GM10847 (cell line): ENCODE data around the gene MAP1B.

Experiments used
- POLR2A ChIP-seq: IDR thresholded peaks from 2 replicates; pipeline ENCODE4 v1.6.1; 2011; ENCODE audit not compliant: insufficient read length; ENCODE audit errors: extremely low read depth

Gene MAP1B

DNA sequence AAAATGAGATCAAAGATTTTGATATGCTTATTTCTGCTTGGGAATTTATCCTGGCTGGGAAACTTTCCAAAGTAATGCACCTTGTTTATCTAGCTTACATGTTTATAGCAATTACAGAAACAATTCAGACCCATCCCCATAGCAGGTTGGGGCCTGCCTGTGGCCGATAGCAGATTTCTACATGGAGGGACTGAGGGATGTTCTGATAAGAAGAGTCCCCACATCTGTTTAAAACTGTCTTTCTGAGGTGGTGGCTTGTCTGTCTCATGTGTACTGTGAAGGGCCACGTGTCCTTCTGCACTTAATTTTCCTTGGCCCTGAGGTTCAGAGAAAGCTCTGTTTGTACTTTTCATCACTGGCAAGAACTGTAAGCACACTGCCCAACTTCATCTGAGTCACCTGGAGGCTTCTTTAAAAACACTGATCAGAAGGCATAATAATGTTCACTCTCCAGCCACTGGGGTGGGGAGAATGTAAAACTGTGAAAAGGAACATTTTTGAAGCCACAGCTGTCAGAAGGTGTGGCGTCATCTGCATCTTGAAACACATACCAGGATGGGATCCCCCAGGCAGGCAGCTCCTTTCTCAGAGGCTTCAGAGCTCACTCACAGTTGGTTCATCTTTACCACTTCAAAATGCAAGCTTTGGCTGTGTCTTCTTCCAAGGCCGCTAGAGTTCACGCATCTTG, 80.3 kb downstream of the MAP1B start:
- TF ChIP-seq POLR2A = no peak

DNA sequence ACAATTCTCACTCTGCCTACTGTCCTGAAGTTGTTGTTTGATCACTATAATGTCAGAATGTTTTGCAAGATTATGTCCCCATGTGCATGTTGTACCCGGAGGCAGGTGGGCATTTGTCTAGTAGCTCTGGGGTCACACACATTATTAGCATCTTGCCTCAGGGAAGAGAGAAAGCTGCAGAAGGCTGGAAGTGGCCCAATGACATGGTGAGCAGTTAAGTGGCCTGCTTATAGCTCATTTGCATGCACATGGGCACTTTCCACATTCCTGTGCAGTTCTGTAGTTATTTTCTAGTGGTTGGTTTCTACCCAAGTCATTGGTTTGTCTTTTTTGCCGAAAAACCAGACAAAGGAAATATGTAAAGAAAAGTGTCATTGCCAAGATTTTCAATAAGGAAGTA, 80.9 kb downstream of the MAP1B start:
- TF ChIP-seq POLR2A = no peak

GRCh38 chr5:72189146-72189545, 81.9 kb downstream of the MAP1B start:
- TF ChIP-seq POLR2A = no peak

DNA sequence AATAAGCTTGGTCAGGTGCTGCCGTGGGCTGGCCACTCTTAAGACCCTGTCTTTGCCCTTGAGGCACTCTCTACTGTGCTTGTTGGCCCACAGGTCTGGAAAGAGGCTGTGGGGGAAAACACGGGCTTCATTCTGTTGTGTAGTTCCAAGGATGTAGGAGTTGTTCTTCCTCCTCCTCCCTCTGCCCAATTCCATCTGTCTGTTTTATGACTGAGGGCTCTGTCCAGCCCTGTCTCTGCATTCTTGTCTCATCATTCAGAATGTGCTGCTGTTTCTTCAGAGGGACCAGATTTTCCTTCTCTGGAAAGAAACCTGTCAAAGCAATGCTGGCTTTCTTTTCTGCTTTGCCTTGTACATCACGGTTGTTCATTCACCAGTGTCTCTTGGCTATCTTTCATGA, 84.1 kb downstream of the MAP1B start:
- TF ChIP-seq POLR2A = no peak

DNA sequence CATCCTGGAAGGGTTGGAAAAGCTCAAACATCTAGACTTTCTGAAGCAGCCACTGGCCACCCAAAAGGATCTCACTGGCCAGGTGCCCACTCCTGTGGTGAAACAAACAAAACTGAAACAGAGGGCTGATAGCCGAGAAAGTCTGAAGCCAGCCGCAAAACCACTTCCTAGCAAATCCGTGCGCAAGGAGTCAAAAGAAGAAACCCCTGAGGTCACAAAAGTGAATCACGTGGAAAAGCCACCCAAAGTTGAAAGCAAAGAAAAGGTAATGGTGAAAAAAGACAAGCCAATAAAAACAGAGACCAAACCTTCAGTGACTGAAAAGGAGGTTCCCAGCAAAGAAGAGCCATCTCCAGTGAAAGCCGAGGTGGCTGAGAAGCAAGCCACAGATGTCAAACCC, 87.6 kb downstream of the MAP1B start:
- no peak for TF ChIP-seq POLR2A

DNA sequence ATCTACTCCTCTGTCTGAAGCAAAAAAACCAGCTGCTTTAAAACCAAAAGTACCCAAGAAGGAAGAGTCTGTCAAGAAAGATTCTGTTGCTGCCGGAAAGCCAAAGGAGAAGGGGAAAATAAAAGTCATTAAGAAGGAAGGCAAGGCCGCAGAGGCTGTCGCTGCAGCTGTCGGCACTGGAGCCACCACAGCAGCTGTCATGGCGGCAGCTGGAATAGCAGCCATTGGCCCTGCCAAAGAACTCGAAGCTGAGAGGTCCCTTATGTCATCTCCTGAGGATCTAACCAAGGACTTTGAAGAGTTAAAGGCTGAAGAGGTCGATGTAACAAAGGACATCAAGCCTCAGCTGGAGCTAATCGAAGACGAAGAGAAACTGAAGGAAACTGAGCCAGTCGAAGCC, 88.3 kb downstream of the MAP1B start:
- no peak for TF ChIP-seq POLR2A

GRCh38 chr5:72197393-72197792, 90.1 kb downstream of the MAP1B start:
- TF ChIP-seq POLR2A = no peak

DNA sequence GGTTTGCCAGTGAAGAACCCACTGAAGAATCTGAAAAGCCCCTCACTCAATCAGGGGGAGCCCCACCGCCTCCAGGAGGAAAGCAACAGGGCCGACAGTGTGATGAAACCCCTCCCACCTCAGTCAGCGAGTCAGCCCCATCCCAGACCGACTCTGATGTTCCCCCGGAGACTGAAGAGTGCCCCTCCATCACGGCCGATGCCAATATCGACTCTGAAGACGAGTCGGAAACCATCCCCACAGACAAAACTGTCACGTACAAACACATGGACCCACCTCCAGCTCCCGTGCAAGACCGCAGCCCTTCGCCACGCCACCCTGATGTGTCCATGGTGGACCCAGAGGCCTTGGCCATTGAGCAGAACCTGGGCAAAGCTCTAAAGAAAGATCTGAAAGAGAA, 92.4 kb downstream of the MAP1B start:
- TF ChIP-seq POLR2A = no peak

GRCh38 chr5:72202331-72202825, 95.1 kb downstream of the MAP1B start:
- no peak for TF ChIP-seq POLR2A

DNA sequence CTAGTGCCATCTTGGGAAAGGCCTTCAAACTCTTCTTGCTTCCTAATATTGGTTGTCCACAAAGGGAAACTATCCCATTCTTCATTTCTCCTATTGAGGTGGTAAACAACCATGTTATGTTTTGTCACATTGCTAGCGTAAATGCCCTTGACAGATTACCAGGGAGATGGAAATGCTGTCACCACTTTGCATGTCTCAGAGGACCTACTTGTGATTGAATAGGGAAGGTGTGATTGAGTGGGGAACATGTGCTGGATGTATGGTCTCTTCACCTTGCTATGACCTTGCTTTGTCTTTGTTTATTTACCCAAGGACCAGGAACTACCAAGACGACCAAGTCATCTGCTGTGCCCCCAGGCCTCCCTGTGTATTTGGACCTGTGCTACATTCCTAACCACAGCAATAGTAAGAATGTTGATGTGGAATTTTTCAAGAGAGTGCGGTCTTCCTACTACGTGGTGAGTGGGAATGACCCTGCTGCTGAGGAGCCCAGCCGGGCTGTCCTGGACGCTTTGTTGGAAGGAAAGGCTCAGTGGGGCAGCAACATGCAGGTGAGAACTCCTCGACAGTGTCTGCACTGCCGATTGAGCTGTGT, 96.1 kb downstream of the MAP1B start:
- no peak for TF ChIP-seq POLR2A

DNA sequence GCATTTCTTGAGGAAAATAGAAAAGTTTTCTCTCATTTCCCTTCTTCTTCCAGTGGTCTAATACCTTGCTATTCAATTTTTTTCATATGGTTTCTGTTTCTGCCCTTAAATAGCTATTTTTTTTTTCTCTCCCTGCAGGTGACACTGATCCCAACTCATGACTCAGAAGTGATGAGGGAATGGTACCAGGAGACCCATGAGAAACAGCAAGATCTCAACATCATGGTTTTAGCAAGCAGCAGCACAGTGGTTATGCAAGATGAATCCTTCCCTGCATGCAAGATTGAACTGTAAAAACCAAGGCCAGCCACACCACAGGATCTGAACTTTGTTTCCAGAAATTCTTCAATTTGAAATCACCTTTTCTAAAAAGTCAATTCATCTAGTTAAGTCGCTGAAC, 97.7 kb downstream of the MAP1B start:
- no peak for TF ChIP-seq POLR2A

DNA sequence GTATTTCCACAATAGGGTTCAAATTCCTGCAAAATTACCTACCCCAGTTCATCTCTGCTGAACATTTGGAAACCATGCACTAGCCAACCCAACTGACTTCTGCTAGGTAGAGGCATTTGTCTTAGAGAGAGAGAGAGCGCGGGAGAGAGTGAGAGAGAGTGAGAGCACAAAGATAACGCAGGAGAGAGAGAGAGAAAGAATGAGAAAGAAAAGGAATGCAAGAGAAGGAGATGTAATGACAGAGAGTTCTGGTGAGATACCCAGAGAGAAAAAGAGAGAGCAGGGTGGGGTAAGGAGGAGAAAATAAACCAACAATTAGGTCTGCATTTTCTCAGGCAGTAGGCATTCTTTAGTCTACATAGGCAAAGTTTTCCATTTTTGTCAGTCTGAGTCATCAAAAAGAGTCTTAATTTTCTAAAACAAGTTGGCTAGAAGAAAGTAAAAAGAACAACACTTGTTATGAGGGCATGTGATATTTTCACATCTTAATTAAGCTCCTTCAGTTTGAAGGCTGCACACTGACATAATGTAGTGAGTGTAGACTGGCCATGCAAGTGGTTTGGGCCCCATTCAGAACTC, 98.2 kb downstream of the MAP1B start:
- TF ChIP-seq POLR2A = no peak

DNA sequence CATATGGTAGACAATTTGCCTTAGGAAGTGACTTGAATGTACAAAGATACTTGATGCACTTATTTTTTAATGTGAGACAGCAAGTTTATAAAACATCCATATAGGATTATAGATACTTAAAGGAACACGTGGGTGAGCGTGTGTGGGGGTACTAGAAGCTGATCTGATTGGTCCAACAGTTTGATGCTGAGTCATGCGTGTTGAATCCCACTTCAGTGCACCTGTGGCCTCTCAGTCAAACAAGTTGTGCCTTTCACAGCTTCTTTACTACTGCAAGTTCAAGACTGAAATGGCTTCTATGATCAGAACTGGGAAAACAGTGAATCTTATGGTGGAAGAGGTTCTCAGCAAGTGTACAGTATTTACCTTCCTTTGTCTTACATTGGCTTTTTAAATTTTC, 98.9 kb downstream of the MAP1B start:
- TF ChIP-seq POLR2A = no peak

GRCh38 chr5:72206994-72207393, 99.7 kb downstream of the MAP1B start:
- TF ChIP-seq POLR2A = no peak

DNA sequence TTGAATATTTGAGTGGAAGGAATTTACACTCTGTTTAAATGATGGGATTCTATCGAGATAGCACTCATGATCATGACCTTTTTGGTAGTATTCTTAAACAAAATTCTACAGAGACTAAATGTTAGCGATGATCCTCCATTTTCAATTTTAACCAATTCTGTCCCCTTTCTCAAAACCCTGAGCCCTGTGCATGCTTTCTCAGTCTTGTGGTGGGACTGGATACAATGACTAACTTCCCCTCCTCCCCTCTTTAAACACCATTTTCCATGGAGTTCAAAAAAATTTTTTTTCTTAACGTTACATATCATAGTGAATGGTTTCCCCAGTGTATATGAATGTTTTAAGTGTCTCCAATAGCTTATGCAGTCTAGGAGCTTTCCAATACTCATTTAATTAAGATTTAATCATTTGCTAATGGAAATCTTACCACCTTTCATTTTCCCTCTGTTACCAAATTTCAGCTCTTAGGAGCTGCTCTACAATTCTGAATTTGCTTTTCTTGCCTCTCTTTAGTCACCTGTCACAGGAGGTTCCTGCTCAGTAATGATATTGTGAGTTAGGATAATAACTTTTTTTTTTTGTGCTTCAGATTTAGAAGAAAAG, 101.2 kb downstream of the MAP1B start:
- no peak for TF ChIP-seq POLR2A

DNA sequence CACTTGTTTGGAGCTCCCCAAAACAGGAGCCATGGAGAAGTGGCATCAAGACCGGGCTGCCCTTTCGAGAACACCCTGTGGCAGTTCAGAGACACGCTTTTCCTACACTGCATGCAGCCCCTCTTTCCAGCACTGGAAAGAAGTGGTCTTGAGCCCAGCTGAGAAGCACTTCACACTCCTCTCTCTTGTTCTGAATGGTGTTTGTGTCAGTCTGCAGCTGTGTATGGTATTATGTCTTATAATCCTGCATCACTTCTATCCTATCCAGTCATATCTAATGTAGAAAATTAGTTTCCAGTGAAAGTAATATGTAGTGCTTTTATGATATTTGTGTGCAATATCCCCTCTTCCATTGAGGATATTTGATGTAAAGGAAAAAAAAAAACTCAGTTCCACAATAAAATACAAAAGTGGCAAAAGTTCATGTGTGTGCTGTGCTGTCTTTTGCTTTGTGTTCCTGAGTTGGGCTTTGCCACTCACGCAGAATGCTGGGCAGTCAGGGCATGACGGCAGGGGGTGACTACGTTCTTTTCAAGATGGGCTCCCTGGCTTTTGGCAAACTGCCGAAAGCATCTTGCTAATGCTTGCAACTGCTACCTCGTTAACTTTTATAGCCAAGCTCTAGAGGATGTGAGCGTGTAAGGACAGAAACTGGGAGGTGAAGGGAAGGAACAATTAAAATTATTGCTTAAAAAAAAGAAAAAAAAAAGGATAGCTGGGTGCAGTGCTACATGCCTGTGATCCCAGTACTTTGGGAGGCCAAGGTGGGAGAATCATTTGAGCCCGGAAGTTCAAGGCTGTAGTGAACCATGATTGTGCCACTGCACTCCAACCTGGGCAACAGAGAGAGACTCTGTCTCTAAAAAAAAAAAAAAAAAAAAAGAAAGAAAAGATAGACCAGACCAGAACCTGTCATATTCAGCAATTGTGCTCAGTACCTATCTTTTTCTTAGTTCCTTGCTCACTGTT, 102.2 kb downstream of the MAP1B start:
- TF ChIP-seq POLR2A = no peak
